ENCODE measurements around the gene CCDC188. TPM values are rescaled to one million over a fixed set of nuclear protein-coding genes. Genes with fewer than 3 reads are reported as not detected.
A peak's percentile ranks its signal among the peaks of the same experiment; 100 is the strongest.

The CCDC188 gene
- total and polyA plus RNA-seq, 9 of the 15 experiments (the other 6 are each of a cell fraction or from before 2014, with no cell fraction given), result not detected

- H3K27ac ChIP-seq (ENCODE audit: extremely low read depth, low read depth, low read length), result no peak overlapping the region
- intact Hi-C loops (cut with micrococcal nuclease) (no loop called here), in situ Hi-C loops (cut with MboI) (no loop called here)
- peaks cover 65 to 85% of the 10 kb centered on the region in 2 experiments; a peak in 4 of 5 replicates for H3K27me3 ChIP-seq (ENCODE audit: control insufficient read depth in 2 of 2, insufficient read depth in 2 of 2, low read length in 2 of 2)
- H3K9me1 ChIP-seq (ENCODE audit: control insufficient read depth, insufficient read depth, low read length), result no peaks in the 10 kb centered on the region
- H4K20me1 ChIP-seq (replicated peaks; ENCODE audit: control insufficient read depth, insufficient read depth, low read length), result peaks cover 49% of the 10 kb centered on the region
- DNase-seq (ENCODE audit: extremely low read depth in 1 of 4, low spot score in 3 of 4) (peak in 2 of 4 experiments; percentile 84), FAIRE-seq (no peak), ATAC-seq (peak; percentile 65)
- H3K79me2 ChIP-seq (ENCODE audit: control insufficient read depth, insufficient read depth, low read length), result no peaks in the 10 kb centered on the region
- no TSS peak for BruUV-seq (replicated peaks)
- POLR2A ChIA-PET, result interaction anchor here (0.6 kb wide), 2 partner anchors 103 to 215 kb away, joined by 3 read pairs; no protein-coding TSS in a partner anchor
- no peaks in the 10 kb centered on the region for H3K36me3 ChIP-seq (ENCODE audit: control insufficient read depth, insufficient read depth, low read length)
- H3K4me1 ChIP-seq (replicated peaks in 1 of 2; ENCODE audit: control insufficient read depth in 2 of 2, insufficient read depth in 2 of 2, low read length in 2 of 2), result peaks cover 0 to 60% of the 10 kb centered on the region in 2 experiments; a peak in 1 of 5 replicates
- no peak overlapping the region for H3K4me3 ChIP-seq
- H3K9me3 ChIP-seq (replicated peaks; ENCODE audit: control insufficient read depth, insufficient read depth, low read depth, low read length), result no peaks in the 10 kb centered on the region
- CTCF ChIA-PET (ENCODE audit: low intra/inter-chr PET ratio), result no interaction called here
- peak overlapping the region in 1 of 2 experiments; percentile 33; a peak in 2 of 4 replicates for H3K9ac ChIP-seq (ENCODE audit: insufficient read depth in 1 of 2, low read depth in 2 of 2, low read length in 2 of 2)
- WGBS (ENCODE audit: insufficient coverage, low coverage, missing lambda C conversion rate), result 8% methylated on average over 13 of the region's 13 CpGs
- no peak overlapping the region for H3K4me2 ChIP-seq (ENCODE audit: insufficient read depth, low read length)
- no peak overlapping the region for H2AFZ ChIP-seq (ENCODE audit: low read depth, low read length)
- TF ChIP-seq ZBTB7A (IDR thresholded peaks at IDR 0.05; ENCODE audit: borderline replicate concordance, control insufficient read depth, low read depth, low read length), result peak; percentile 71; the same call in 1 of the 2 replicates
- TF ChIP-seq BRCA1 (IDR thresholded peaks at IDR 0.05), result no peak
- no peak for TF ChIP-seq BRCA1 (CRISPR knock-in tag; IDR thresholded peaks at IDR 0.05)
- TF ChIP-seq PTBP1 (IDR thresholded peaks at IDR 0.05; ENCODE audit: low read depth, low read length), result no peak
- no peak for TF ChIP-seq RFX7 (CRISPR knock-in tag; IDR thresholded peaks at IDR 0.05)
- TF ChIP-seq ZKSCAN1 (IDR thresholded peaks at IDR 0.05; ENCODE audit: low read depth, low read length), result no peak
- TF ChIP-seq CHD2 (IDR thresholded peaks at IDR 0.05; ENCODE audit: low read depth, low read length), result no peak
- TF ChIP-seq TFAP4 (CRISPR knock-in tag; IDR thresholded peaks at IDR 0.05; ENCODE audit: borderline replicate concordance), result 0 out of 2 replicates have a peak, but pooled peaks have one; percentile 29
- no peak for TF ChIP-seq TEAD2 (tag; IDR thresholded peaks at IDR 0.05)
- TF ChIP-seq PCBP1 (IDR thresholded peaks at IDR 0.05; ENCODE audit: low read depth, low read length, poor library complexity, severe bottlenecking), result peak; percentile 40
- TF ChIP-seq BRF2 (IDR thresholded peaks at IDR 0.05; ENCODE audit: borderline replicate concordance, insufficient read depth, insufficient read length), result no peak
- TF ChIP-seq RBM25 (IDR thresholded peaks at IDR 0.05; ENCODE audit: low read depth, low read length, severe bottlenecking), result no peak
- no peak for TF ChIP-seq ZNF551 (CRISPR knock-in tag; IDR thresholded peaks at IDR 0.05)
- TF ChIP-seq BDP1 (IDR thresholded peaks at IDR 0.05; ENCODE audit: insufficient read depth, insufficient read length), result no peak
- TF ChIP-seq HDGF (IDR thresholded peaks at IDR 0.05), result no peak
- TF ChIP-seq MAFK (IDR thresholded peaks at IDR 0.05; ENCODE audit: low read length), result peak; percentile 5; the same call in 1 of the 2 replicates
- peak; percentile 16 for TF ChIP-seq FIP1L1 (IDR thresholded peaks at IDR 0.05; ENCODE audit: low read depth, low read length, poor library complexity, severe bottlenecking)
- peak in 1 of 3 experiments; percentile 50; a peak in 1 of 6 replicates for TF ChIP-seq ZBTB11 (CRISPR knock-in tag; IDR thresholded peaks at IDR 0.05)
These were observed 29.4 kb upstream of the CCDC188 start for GRCh38 chr22:20180245-20180630.
